PC-3 (cell line): ENCODE data around the gene TWSG1.
"Not testable (repeated sequence)": the region's sequence is repeated elsewhere in the genome, so short reads cannot be mapped to it uniquely, and the experiment has no call there.

Experiments used
- EZH2 ChIP-seq: fragments of 300-600 bp; sonication (generic); IDR thresholded peaks from one replicate; pipeline ENCODE4 v1.6.1; 2017; ENCODE audit warnings: antibody characterized with exemption, mild to moderate bottlenecking, low read length; ENCODE audit not compliant: unreplicated experiment
- TF ChIP-seq, protein P1 (sequence below): fragments of 300-600 bp; sonication (generic); conservative IDR thresholded peaks from 2 replicates; pipeline ENCODE4 v1.5.1; 2017; ENCODE audit warnings: antibody characterized with exemption, low read depth, mild to moderate bottlenecking, low read length

DNA sequence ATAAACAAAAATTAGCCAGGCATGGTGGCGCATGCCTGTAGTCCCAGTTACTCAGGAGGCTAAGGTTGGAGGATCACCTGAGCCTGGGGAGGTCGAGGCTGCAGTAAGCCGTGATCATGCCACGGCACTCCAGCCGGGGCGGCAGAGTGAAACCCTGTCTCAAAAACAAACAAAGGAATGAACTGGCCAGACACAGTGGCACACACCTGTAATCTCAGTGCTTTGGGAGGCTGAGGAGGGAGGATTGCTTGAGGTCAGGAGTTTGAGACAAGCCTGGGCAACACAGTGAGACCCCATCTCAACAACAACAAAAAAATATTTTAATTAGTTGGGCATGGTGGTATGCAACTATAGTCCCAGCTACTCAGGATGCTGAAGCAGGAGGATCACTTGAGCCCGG is 116.3 kb downstream of the TWSG1 start:
- TF ChIP-seq, protein P1, sequence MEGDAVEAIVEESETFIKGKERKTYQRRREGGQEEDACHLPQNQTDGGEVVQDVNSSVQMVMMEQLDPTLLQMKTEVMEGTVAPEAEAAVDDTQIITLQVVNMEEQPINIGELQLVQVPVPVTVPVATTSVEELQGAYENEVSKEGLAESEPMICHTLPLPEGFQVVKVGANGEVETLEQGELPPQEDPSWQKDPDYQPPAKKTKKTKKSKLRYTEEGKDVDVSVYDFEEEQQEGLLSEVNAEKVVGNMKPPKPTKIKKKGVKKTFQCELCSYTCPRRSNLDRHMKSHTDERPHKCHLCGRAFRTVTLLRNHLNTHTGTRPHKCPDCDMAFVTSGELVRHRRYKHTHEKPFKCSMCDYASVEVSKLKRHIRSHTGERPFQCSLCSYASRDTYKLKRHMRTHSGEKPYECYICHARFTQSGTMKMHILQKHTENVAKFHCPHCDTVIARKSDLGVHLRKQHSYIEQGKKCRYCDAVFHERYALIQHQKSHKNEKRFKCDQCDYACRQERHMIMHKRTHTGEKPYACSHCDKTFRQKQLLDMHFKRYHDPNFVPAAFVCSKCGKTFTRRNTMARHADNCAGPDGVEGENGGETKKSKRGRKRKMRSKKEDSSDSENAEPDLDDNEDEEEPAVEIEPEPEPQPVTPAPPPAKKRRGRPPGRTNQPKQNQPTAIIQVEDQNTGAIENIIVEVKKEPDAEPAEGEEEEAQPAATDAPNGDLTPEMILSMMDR = not testable (repeated sequence)
- not testable (repeated sequence) for TF ChIP-seq EZH2
